ENCODE data around the gene SGSM2.

- peak; percentile 93 for TF ChIP-seq CTCF (IDR thresholded peaks at IDR 0.05)
- no peak for TF ChIP-seq POLR2A (IDR thresholded peaks at IDR 0.05)
- TF ChIP-seq EP300 (IDR thresholded peaks at IDR 0.05): no peak
Observed at GRCh38 chr17:2416010-2416734, 78.9 kb downstream of the SGSM2 start.
